Stimulated activated CD4-positive, alpha-beta T cell treated with anti-CD3 and anti-CD28 coated beads, Interleukin-12 subunit alpha, Interleukin-12 subunit beta, amount 100 ng/mL, for 48 hours (primary cell): ENCODE results near the gene GMPR.
"Not testable (repeated sequence)": the region's sequence is repeated elsewhere in the genome, so short reads cannot be mapped to it uniquely, and the experiment has no call there.

Source experiments
- DNase-seq, 3 donors: peaks; one replicate each; pipeline ENCODE4 v3.0.0-alpha.2; 2020; ENCODE audit warnings: low read depth in 2 of 3, low spot score in 1 of 3

Gene GMPR

GRCh38 chr6:16225062-16225731, 13.2 kb upstream of the GMPR start:
- DNase-seq, result not testable (repeated sequence)

GRCh38 chr6:16226117-16227047, 12.0 kb upstream of the GMPR start:
- DNase-seq, result not testable (repeated sequence)

- DNase-seq, result no peak
Observed at GRCh38 chr6:16227048-16227562, 11.3 kb upstream of the GMPR start.

- DNase-seq, result no peak
Observed at GRCh38 chr6:16227605-16228004, 10.8 kb upstream of the GMPR start.

- DNase-seq, result no peak
Observed at GRCh38 chr6:16228043-16228442, 10.3 kb upstream of the GMPR start.

- no peak for DNase-seq
Observed at GRCh38 chr6:16228709-16229665, 9.4 kb upstream of the GMPR start.

- DNase-seq, result no peak
Observed at GRCh38 chr6:16229700-16230099, 8.7 kb upstream of the GMPR start.

- no peak for DNase-seq
Observed at GRCh38 chr6:16230953-16231352, 7.4 kb upstream of the GMPR start.

- DNase-seq, result no peak
Observed at GRCh38 chr6:16232086-16232485, 6.3 kb upstream of the GMPR start.

GRCh38 chr6:16236009-16236501, 2.3 kb upstream of the GMPR start:
- DNase-seq, result no peak

- no peak for DNase-seq
Observed at GRCh38 chr6:16236631-16237199, 1.7 kb upstream of the GMPR start.

GRCh38 chr6:16237242-16237641, 1.1 kb upstream of the GMPR start:
- DNase-seq, result no peak

GRCh38 chr6:16238963-16239797, 793 bp downstream of the GMPR start:
- no peak for DNase-seq

GRCh38 chr6:16239798-16240123, 1.4 kb downstream of the GMPR start:
- DNase-seq, result no peak

- DNase-seq, result no peak
Observed at GRCh38 chr6:16240589-16241320, 2.4 kb downstream of the GMPR start.

GRCh38 chr6:16241321-16241689, 2.9 kb downstream of the GMPR start:
- DNase-seq, result no peak

- no peak for DNase-seq
Observed at GRCh38 chr6:16243055-16243454, 4.7 kb downstream of the GMPR start.

- DNase-seq, result no peak
Observed at GRCh38 chr6:16243664-16244063, 5.3 kb downstream of the GMPR start.

GRCh38 chr6:16244446-16244845, 6.1 kb downstream of the GMPR start:
- no peak for DNase-seq
